IPS-18c (cell line): ENCODE results near the gene DTNBP1.

Experiments used
- H3K4me3 ChIP-seq: 2 replicates; pipeline ENCODE4 v1.7.0; 2013; ENCODE audit warnings: low read depth, mild to moderate bottlenecking, low read length, moderate library complexity; ENCODE audit not compliant: insufficient read depth
- H3K9me3 ChIP-seq: one replicate; pipeline ENCODE4 v1.6.1; 2013; ENCODE audit warnings: mild to moderate bottlenecking, low read length, moderate library complexity; ENCODE audit not compliant: control insufficient read depth, insufficient read depth

The DTNBP1 gene

DNA sequence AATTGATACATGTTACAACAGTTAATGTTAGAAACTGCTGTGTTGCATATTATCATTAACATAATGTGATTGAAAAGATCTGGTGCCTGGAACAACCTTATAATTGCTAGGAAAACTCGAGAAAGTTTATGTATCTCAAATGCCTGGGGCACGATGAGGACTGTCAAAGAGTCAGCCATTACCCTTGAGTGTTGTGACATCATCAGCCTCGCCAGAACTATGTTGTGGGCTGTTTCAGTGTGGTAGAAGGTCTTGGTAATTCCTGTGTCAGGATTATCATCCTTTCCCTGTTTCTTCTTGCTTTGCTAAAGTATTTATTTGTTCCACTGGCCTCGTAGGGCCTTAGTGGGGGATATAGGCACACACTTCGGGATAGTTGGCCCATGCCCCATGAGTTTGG, 185.1 kb downstream of the DTNBP1 start:
- H3K4me3 ChIP-seq, result no peak overlapping the region
- H3K9me3 ChIP-seq, result no peaks in the 10 kb centered on the region

DNA sequence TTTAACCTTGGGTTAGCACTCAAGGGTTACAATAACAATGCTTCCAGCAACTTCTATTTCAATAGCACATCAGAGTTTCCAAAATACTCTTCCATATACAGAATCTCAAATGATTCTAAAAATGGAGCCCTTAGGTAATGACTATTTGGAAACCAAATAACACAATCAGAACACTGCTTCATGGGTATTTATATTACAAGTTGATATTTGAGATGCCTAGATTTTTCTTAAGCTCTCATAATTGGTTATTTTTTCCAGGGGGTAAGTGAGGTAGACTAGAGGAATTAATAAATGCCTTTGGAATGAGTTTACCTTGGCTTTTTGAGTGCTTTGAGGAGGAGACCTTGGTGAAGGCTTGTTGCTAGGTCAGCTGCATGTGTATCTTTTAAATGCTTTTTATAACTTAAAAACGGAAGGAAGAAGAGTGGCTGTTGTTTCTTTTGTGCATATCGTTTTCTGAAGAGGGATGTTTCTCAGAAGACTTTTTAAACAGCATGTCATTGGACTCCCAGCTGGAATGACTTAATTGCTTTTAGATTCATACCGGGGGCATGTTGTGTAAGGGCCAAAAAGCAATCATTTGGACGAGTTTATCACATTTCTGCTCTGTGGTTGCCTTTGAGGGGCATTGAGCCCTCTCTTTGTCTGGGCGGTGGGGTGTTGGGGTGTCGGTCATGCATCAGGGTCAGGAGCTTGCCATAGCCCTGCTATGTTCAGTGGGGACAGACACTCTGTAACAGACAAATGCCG, 186.0 kb downstream of the DTNBP1 start:
- no peak overlapping the region for H3K4me3 ChIP-seq
- no peaks in the 10 kb centered on the region for H3K9me3 ChIP-seq

DNA sequence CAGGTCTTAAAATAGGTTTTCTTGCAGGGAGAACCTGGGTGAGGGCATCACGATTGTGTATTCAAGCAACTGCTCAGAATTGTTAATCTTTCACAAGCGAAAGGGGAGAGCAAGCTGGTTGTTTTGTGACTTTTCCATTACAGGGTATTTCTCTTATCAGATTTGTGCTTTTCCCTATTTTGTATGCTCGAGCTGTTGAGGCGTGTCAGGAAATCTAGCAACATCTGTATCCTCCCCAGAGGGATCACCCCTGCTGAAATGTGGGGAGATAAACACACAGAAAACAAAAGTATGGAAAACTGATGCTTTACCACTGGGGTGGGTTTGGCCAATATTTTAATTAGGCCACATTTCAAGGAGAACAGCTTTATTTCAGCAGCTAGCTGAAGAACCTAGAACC, 187.0 kb downstream of the DTNBP1 start:
- no peaks in the 10 kb centered on the region for H3K9me3 ChIP-seq
- no peak overlapping the region for H3K4me3 ChIP-seq

- Histone ChIP-seq H3K9me3 (no peaks in the 10 kb centered on the region), H3K4me3 (no peak overlapping the region)
Observed at GRCh38 chr6:15475261-15475660, 187.6 kb downstream of the DTNBP1 start.

DNA sequence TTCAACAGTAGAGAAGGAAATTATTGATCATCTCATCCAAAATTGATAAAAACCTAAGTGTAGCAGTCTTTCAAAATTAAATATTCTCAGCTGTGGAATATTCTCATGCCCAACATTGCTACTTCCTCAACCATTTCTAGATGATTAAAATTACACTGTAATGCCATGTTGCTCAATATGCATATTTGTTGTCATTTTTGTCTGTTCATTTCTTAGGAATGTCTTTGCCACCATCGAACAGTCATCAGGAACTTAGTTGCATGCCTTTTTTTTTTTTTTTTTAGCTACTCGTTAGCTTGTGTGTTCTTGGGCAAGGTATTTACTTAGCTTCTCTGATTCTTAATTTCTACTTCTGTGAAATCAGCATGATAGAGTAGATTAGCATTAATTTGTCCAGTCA, 188.6 kb downstream of the DTNBP1 start:
- no peak overlapping the region for H3K4me3 ChIP-seq
- H3K9me3 ChIP-seq, result no peaks in the 10 kb centered on the region

DNA sequence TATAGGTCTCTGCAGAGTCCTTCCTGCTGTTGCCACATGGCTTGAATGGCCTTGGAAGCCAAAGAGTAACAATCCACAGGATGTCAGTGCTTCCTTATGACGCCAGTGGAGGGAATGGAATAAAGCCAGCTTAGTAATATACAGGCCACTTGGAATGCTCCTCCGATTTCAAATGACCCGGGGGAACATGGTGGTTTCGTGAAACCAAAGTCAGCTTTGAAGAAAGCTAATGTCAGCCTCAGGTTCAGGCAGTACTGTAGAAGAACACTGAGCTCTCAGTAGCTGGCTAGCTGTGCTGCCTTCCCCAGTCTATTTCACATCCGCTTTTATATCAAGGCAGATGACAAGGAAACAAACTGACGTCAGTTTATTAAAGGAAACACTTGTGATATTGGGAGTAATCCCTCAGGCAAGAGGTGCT, 189.1 kb downstream of the DTNBP1 start:
- H3K4me3 ChIP-seq, result no peak overlapping the region

GRCh38 chr6:15473174-15473573, 189.7 kb downstream of the DTNBP1 start:
- no peaks in the 10 kb centered on the region for H3K9me3 ChIP-seq
- H3K4me3 ChIP-seq, result no peak overlapping the region

More for the DNA sequence above, 189.1 kb downstream of the DTNBP1 start:
- H3K9me3 ChIP-seq, result no peaks in the 10 kb centered on the region
